HEK293T (cell line): ENCODE results near the gene GNG2.

Source experiments
- CTCF ChIA-PET: fragments of 350-600 bp; formaldehyde crosslinking; extraction: SDS; loops from one replicate; lab custom pipeline; 2021; ENCODE audit warnings: antibody characterized with exemption, inconsistent platforms; lab: Yijun Ruan, JAX
- POLR2A ChIA-PET: fragments of 350-600 bp; formaldehyde crosslinking; extraction: SDS; loops from one replicate; lab custom pipeline; 2020; ENCODE audit warnings: antibody characterized with exemption, inconsistent platforms; lab: Yijun Ruan, JAX
- DNase-seq: peaks from one replicate; pipeline ENCODE4 v3.0.0; 2012; ENCODE audit warnings: mixed read lengths; ENCODE audit errors: extremely low spot score
- ARNT ChIP-seq: fragments of 450-650 bp; IDR thresholded peaks from 2 replicates; pipeline ENCODE4 v1.6.1; 2017; ENCODE audit warnings: mild to moderate bottlenecking
- BHLHE40 ChIP-seq: fragments of 450-650 bp; IDR thresholded peaks from 2 replicates; pipeline ENCODE4 v1.6.1; 2016; ENCODE audit warnings: mild to moderate bottlenecking, moderate library complexity, borderline replicate concordance
- CTBP1 ChIP-seq: fragments of 450-650 bp; IDR thresholded peaks from 2 replicates; pipeline ENCODE4 v1.6.1; 2016; ENCODE audit warnings: borderline replicate concordance
- ELF4 ChIP-seq: fragments of 450-650 bp; IDR thresholded peaks from 2 replicates; pipeline ENCODE4 v1.6.1; 2017; ENCODE audit warnings: antibody characterized with exemption
- FOXA1 ChIP-seq: fragments of 450-650 bp; IDR thresholded peaks from 2 replicates; pipeline ENCODE4 v1.6.1; 2016; ENCODE audit warnings: mild to moderate bottlenecking
- FOXK2 ChIP-seq: fragments of 450-650 bp; IDR thresholded peaks from 2 replicates; pipeline ENCODE4 v1.6.1; 2016; ENCODE audit warnings: mild to moderate bottlenecking
- FOXM1 ChIP-seq: fragments of 450-650 bp; IDR thresholded peaks from 2 replicates; pipeline ENCODE4 v1.6.1; 2017; ENCODE audit warnings: mild to moderate bottlenecking, borderline replicate concordance
- HDGF ChIP-seq: fragments of 450-650 bp; IDR thresholded peaks from 2 replicates; pipeline ENCODE4 v1.6.1; 2017; ENCODE audit warnings: antibody characterized with exemption, borderline replicate concordance
- L3MBTL2 ChIP-seq: fragments of 450-650 bp; conservative IDR thresholded peaks from 2 replicates; pipeline ENCODE4 v1.6.1; 2016; ENCODE audit warnings: mild to moderate bottlenecking
- LEF1 ChIP-seq: fragments of 450-650 bp; IDR thresholded peaks from 2 replicates; pipeline ENCODE4 v1.6.1; 2017; ENCODE audit warnings: mild to moderate bottlenecking, borderline replicate concordance
- NFRKB ChIP-seq: fragments of 450-650 bp; IDR thresholded peaks from 2 replicates; pipeline ENCODE4 v1.6.1; 2016; ENCODE audit warnings: mild to moderate bottlenecking, moderate library complexity
- SP1 ChIP-seq: fragments of 450-650 bp; IDR thresholded peaks from 2 replicates; pipeline ENCODE4 v1.6.1; 2017
- SUZ12 ChIP-seq: fragments of 450-650 bp; IDR thresholded peaks from 2 replicates; pipeline ENCODE4 v1.6.1; 2016; ENCODE audit warnings: mild to moderate bottlenecking
- TARDBP ChIP-seq: fragments of 450-650 bp; IDR thresholded peaks from 2 replicates; pipeline ENCODE4 v1.6.1; 2016
- ZNF384 ChIP-seq: fragments of 450-650 bp; IDR thresholded peaks from 2 replicates; pipeline ENCODE4 v1.6.1; 2016
- TF ChIP-seq, protein P1 (sequence below): fragments of 450-650 bp; IDR thresholded peaks from 2 replicates; pipeline ENCODE4 v1.6.1; 2016

GNG2 gene

DNA sequence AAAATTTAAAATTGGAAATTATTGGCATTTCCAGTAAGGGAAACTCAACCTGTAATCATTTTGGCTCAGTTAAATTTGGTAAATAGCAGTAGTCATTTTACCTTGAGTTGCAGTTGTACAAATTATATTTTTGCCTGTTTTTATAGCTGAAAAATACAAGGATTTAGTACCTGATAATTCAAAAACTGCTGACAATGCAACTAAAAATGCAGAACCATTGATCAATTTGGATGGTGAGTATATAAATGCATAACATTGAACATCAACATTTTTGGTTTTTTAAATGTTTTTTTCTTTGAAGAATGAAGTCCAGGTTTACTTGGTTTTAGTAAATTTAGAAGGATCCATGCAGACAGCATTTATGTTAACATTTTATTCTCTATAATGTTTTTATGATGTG lies 137.9 kb downstream of the GNG2 start:
- no peak for TF ChIP-seq BHLHE40
- ChIA-PET CTCF (no interaction called here), POLR2A (no interaction called here)
- no peak for DNase-seq

DNA sequence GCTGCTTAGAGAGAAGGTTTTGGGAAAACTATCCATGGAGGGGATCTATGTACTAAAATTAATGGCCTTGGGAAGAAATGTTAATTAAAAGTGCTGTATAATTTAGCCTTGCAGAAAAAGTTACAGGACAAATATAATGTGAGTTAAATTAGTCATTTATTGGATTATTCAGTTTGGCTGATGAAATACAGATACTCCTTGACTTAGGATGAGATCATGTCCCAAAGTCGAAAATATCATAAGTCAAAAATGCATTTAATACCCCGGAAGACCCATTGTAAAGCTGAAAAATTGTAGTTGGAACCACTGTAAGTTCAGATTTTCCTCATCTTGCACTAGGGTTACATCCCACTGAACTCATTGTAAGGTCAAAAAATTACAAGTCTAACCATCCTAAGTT lies 138.7 kb downstream of the GNG2 start:
- TF ChIP-seq LEF1 (no peak), CTBP1 (no peak), FOXA1 (no peak), ELF4 (no peak), ARNT (no peak), TARDBP (no peak), HDGF (no peak), NFRKB (no peak)
- no peak for DNase-seq
- ChIA-PET CTCF (no interaction called here), POLR2A (no interaction called here)

- POLR2A ChIA-PET = no interaction called here
- CTCF ChIA-PET = no interaction called here
Measured at GRCh38 chr14:52000019-52000582, 139.7 kb downstream of the GNG2 start.

DNA sequence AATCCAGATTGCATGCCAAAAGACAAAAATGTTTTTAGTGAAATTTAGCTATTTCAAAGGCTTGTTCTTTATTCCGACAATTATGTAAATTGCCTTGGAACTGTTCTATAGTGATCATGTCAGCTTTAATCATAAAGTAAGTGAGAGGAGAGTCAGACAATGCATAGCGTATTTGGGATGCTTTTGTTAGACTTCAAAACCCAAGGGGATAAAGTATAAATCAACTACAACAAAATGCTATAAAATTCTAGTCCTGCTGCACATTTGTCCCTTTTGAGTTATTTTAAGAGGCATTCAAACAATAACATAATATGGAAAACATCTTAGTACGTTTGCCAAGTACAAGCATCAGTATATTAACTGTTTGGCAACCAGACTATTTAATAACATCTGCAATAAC lies 140.3 kb downstream of the GNG2 start:
- no peak for TF ChIP-seq FOXM1
- no peak for TF ChIP-seq L3MBTL2
- no peak for TF ChIP-seq FOXK2
- no peak for TF ChIP-seq BHLHE40
- TF ChIP-seq, protein P1, sequence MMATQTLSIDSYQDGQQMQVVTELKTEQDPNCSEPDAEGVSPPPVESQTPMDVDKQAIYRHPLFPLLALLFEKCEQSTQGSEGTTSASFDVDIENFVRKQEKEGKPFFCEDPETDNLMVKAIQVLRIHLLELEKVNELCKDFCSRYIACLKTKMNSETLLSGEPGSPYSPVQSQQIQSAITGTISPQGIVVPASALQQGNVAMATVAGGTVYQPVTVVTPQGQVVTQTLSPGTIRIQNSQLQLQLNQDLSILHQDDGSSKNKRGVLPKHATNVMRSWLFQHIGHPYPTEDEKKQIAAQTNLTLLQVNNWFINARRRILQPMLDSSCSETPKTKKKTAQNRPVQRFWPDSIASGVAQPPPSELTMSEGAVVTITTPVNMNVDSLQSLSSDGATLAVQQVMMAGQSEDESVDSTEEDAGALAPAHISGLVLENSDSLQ = no peak
- no peak for TF ChIP-seq FOXA1
- TF ChIP-seq TARDBP = no peak
- no peak for DNase-seq
- ChIA-PET POLR2A (no interaction called here), CTCF (no interaction called here)

More at GRCh38 chr14:52000019-52000582, 139.7 kb downstream of the GNG2 start:
- TF ChIP-seq SUZ12 = no peak
- TF ChIP-seq ELF4 = no peak
- TF ChIP-seq NFRKB = no peak
- TF ChIP-seq FOXK2 = no peak
- TF ChIP-seq BHLHE40 = no peak
- TF ChIP-seq TARDBP = no peak
- TF ChIP-seq FOXA1 = no peak
- TF ChIP-seq L3MBTL2 = no peak
- TF ChIP-seq CTBP1 = no peak
- no peak for TF ChIP-seq ZNF384
- no peak for TF ChIP-seq LEF1
- DNase-seq = no peak

- ChIA-PET POLR2A (no interaction called here), CTCF (interaction anchor here (1.0 kb wide), 1 partner anchor 24 kb away, joined by 6 read pairs; no protein-coding TSS in a partner anchor)
- DNase-seq = no peak
- no peak for TF ChIP-seq TARDBP
- no peak for TF ChIP-seq HDGF
- no peak for TF ChIP-seq NFRKB
- TF ChIP-seq SP1 = no peak
Measured at GRCh38 chr14:52002542-52002941, 142.1 kb downstream of the GNG2 start.

DNA sequence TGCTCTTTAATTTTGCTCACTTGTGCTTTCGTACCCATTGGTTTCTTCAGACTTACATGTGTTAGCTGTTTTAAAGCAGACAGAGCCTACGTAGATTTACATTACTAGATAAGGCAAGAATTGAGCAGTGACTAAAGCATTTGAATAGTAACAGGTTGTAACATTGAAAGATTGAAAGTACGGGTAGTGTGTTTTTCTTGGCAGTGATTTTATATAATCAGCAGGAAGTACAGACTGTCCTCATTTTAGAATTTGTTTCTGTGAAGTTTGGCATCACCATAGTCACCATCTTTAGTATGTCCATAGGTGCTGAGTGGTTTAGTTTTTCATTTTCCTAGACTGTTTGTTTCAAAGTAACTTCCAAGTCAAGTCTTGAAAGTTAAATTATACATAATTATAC lies 142.9 kb downstream of the GNG2 start:
- CTCF ChIA-PET = no interaction called here
- no peak for TF ChIP-seq SUZ12
- TF ChIP-seq FOXM1 = no peak
- no peak for DNase-seq
- POLR2A ChIA-PET = no interaction called here

DNA sequence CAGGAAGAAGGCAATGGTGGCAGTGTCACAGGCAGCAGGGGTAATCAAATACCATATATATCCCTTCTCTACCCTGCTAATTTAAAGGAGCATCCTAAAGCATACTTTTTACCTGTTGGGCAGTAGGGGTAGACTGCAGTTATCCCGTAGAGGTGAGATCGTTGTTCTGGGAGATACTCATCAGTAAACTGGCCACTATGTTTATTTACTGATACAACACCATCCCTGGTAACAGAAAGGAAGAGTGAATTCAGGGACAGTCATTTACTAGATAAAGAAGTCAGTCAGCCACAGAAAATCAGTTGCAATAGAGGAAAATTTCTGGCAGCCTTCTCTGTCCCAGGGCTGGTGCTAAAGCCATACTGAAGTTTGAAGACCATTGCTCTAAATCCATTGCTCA lies 145.2 kb downstream of the GNG2 start:
- no peak for DNase-seq
- POLR2A ChIA-PET = no interaction called here
- CTCF ChIA-PET = no interaction called here
- no peak for TF ChIP-seq CTBP1
- TF ChIP-seq BHLHE40 = no peak
- TF ChIP-seq FOXM1 = no peak
- no peak for TF ChIP-seq L3MBTL2
- no peak for TF ChIP-seq HDGF
- no peak for TF ChIP-seq NFRKB
- no peak for TF ChIP-seq FOXK2
- TF ChIP-seq SUZ12 = no peak
- TF ChIP-seq, protein P1 = no peak
- TF ChIP-seq ZNF384 = no peak
- no peak for TF ChIP-seq TARDBP
- TF ChIP-seq ARNT = no peak

DNA sequence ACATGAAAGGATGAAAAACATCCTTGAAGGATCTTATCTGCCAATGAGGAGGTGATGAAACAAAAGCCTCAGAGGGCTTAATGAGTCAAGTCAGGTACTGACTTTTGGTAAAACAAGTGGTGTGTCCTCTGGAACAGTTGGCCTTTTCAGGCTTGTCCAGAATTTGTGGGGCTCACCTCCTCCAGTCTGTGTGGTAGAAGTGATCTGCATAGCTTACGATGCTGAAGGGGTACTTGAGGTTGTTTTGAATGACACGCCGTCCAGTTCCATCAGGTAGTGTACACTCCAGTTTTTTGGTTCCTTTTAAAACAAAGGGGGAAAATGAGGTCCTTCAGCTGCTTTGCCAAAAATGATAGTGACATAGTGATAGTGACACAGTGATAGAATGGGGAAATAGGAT lies 145.9 kb downstream of the GNG2 start:
- no peak for TF ChIP-seq ARNT
- TF ChIP-seq ELF4 = no peak
- TF ChIP-seq FOXK2 = no peak
- TF ChIP-seq BHLHE40 = no peak
- TF ChIP-seq ZNF384 = no peak
- no peak for TF ChIP-seq NFRKB
- DNase-seq = no peak
- ChIA-PET CTCF (no interaction called here), POLR2A (no interaction called here)
